HG03139 (cell line): ENCODE data around the gene ABCA5.
"Not testable (repeated sequence)": the region's sequence is repeated elsewhere in the genome, so short reads cannot be mapped to it uniquely, and the experiment has no call there.

Experiments used
- ATAC-seq: cut with Tn5 transposase; IDR thresholded peaks from one replicate; pipeline ENCODE4 v1.9.1; 2021; ENCODE audit not compliant: unreplicated experiment

ABCA5 gene

GRCh38 chr17:69222707-69223258 lies 104.2 kb downstream of the ABCA5 start:
- no peak for ATAC-seq

- no peak for ATAC-seq
These were observed 106.8 kb downstream of the ABCA5 start for GRCh38 chr17:69220098-69220497.

GRCh38 chr17:69218986-69219385 lies 107.9 kb downstream of the ABCA5 start:
- ATAC-seq, result no peak

- no peak for ATAC-seq
These were observed 113.7 kb downstream of the ABCA5 start for GRCh38 chr17:69213059-69213813.

- ATAC-seq, result no peak
These were observed 118.3 kb downstream of the ABCA5 start for GRCh38 chr17:69208640-69209039.

- ATAC-seq, result no peak
These were observed 119.8 kb downstream of the ABCA5 start for GRCh38 chr17:69207151-69207550.

- no peak for ATAC-seq
These were observed 128.7 kb downstream of the ABCA5 start for GRCh38 chr17:69198238-69198637.

- not testable (repeated sequence) for ATAC-seq
These were observed 130.8 kb downstream of the ABCA5 start for GRCh38 chr17:69196105-69196653.
